A673 (cell line): ENCODE results near the gene PCNT.

Experiments
- CTCF ChIP-seq: fragments of 300-800, 200-600 bp; sonication (generic); conservative IDR thresholded peaks from 2 replicates; pipeline ENCODE4 v1.5.1; 2017; ENCODE audit warnings: low read depth, mild to moderate bottlenecking, antibody characterized with exemption, low read length, moderate library complexity, mixed read lengths
- EZH2 ChIP-seq: fragments of 200-600 bp; sonication (generic); IDR thresholded peaks from 2 replicates; pipeline ENCODE4 v1.6.1; 2017; ENCODE audit warnings: borderline replicate concordance, low read depth, mild to moderate bottlenecking, mixed read lengths, antibody characterized with exemption, low read length; ENCODE audit not compliant: poor library complexity, severe bottlenecking

DNA sequence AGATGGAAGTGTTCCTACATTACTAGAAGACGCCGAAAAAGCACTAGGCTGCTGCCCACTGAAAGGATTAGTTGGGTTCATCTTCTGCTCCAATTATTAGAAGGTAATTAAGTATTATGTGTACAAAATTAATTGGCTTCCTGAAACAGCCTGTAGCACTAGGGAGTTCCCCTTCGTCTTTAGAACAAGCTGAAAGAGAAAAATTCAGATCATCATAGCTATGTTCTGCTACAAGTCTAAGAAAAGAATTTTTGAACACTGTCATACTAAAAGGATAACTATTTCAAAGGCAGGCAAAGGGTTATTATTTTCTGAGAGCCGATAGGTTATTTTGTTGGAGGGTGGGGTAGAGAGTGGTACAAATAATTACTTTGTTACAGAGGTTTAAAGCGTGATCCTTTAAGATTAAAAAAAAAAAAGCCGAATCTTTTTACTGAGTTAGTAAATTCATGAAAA lies 38.7 kb upstream of the PCNT start, which contains the start of gene MCM3AP:
- TF ChIP-seq CTCF (no peak), EZH2 (no peak)
